K562 (cell line): ENCODE measurements around the gene PRPF38A. TPM values are rescaled to one million over a fixed set of nuclear protein-coding genes. Genes with fewer than 3 reads are reported as not detected.
A peak's percentile ranks its signal among the peaks of the same experiment; 100 is the strongest.

Experiments used
- AFF4 ChIP-seq: sonication (generic); formaldehyde crosslinking; IDR thresholded peaks from 2 replicates; pipeline ENCODE4 v1.8.0; 2023; ENCODE audit warnings: mild to moderate bottlenecking, missing genetic modification reagents
- BDP1 ChIP-seq: IDR thresholded peaks from 3 replicates; pipeline ENCODE4 v1.6.1; 2011; ENCODE audit not compliant: insufficient read length, insufficient read depth
- CREB5 ChIP-seq: fragments of 250-450 bp; sonication (Bioruptor Pico); IDR thresholded peaks from 2 replicates; pipeline ENCODE4 v1.5.0; 2020; ENCODE audit warnings: mild to moderate bottlenecking
- E2F4 ChIP-seq: sonication (generic); formaldehyde crosslinking; IDR thresholded peaks from 2 replicates; pipeline ENCODE4 v1.8.0; 2022; ENCODE audit warnings: mild to moderate bottlenecking, low read depth, missing genetic modification reagents
- KDM4B ChIP-seq, 2 experiments: fragments of 450-650 bp in 1 of 2; sonication (generic) in 1 of 2; IDR thresholded peaks; 2 replicates each; pipeline ENCODE4 v1.6.1; 2016 to 2017; ENCODE audit warnings: borderline replicate concordance in 2 of 2, antibody characterized with exemption in 1 of 2, low read depth in 1 of 2, mild to moderate bottlenecking in 1 of 2
- STAT6 ChIP-seq: sonication (generic); formaldehyde crosslinking; IDR thresholded peaks from 2 replicates; pipeline ENCODE4 v1.8.1; 2023; ENCODE audit warnings: mild to moderate bottlenecking, missing genetic modification reagents
- TEAD4 ChIP-seq, 2 experiments: sonication (generic) in 1 of 2; formaldehyde crosslinking in 1 of 2; IDR thresholded peaks; 2 replicates each; pipeline versions ENCODE4 v1.6.1 to v1.8.0; 2012 to 2022; ENCODE audit warnings: borderline replicate concordance in 1 of 2, inconsistent platforms in 1 of 2, low read length in 1 of 2, mild to moderate bottlenecking in 1 of 2, missing genetic modification reagents in 1 of 2
- ZBTB49 ChIP-seq: sonication (generic); formaldehyde crosslinking; IDR thresholded peaks from 2 replicates; pipeline ENCODE4 v1.8.0; 2022; ENCODE audit warnings: missing genetic modification reagents, mild to moderate bottlenecking, borderline replicate concordance
- ZNF384 ChIP-seq: IDR thresholded peaks from 2 replicates; pipeline ENCODE4 v1.6.1; 2012; ENCODE audit warnings: low read depth, low read length, improper control_type of control experiment
- polyA plus RNA-seq, 8 experiments: library from polyadenylated mRNA; depleted of rRNA in 4 of 8; stranded (reverse) in 5 of 8; unstranded in 3 of 8; fragments of >200 nt; fragmentation: Nextera tagmentation in 2 of 8; fragmentation: Illumina TruSeq in 1 of 8; extraction: Ambion mirVana in 2 of 8; extraction: Trizol in 1 of 8; gene quantifications; 2 replicates each; pipeline versions ENCODE4 v1.2.1 to v1.2.3, GENCODE V29; 2011 to 2014; ENCODE audit warnings: inconsistent platforms in 1 of 8, missing spikeins in 1 of 8
- total RNA-seq, 7 experiments: library from RNA; depleted of rRNA in 6 of 7; stranded (reverse); fragments of >200 nt in 6 of 7; fragmentation: Illumina TruSeq in 2 of 7; extraction: Trizol in 2 of 7; gene quantifications; 2 replicates each; pipeline versions ENCODE4 v1.2.1 to v1.2.3, GENCODE V29; 2011 to 2021; ENCODE audit warnings: low replicate concordance in 1 of 7
- TF ChIP-seq, protein P1 (sequence below): sonication (generic); formaldehyde crosslinking; IDR thresholded peaks from 2 replicates; pipeline ENCODE4 v1.8.0; 2022; ENCODE audit warnings: mild to moderate bottlenecking, missing genetic modification reagents, borderline replicate concordance

PRPF38A gene
- total and polyA plus RNA-seq, 9 of the 15 experiments (the other 6 are each of a cell fraction or from before 2014, with no cell fraction given) = 53.6 to 198 (median 89.2) TPM

DNA sequence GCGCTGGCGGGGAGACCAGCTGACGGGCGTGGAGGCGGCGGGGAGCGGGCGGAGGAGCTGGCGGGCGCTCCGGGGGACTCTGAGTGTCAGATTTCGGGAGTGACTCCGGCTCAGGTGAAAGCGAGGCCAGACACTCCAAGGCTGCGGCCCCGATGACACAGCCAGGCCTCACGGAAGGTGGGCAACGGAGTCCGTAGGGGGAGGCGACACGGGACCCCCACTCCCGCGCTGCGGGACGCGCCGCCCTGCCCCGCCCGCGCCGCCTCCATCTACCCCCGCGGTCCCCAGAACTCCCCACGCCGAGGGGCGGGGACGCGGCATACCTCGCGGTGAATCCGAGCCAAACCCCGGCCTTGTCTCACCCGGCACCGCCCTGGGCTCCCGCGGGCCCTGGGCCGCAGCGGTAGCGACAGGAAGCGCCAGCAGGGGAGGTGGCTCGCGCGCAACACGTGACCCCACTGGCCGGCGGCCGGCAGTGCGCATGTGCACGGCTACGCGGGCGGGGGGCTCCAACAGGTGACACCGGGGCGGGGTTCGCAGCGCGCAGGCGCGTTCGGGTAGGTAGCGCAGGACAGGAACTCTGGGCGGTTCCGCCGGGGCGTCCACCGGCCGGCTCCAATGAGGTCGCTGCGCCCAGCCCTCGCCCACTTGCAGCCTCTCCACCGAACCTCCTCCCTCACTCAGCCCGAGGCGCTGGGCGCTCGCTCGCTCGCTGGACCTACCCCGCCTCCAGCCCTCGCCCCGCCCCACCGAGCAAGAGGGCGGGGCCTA lies 38.5 kb upstream of the PRPF38A start, which contains the start of gene CC2D1B (continued):
- peak; percentile 90 for TF ChIP-seq ZBTB49 (CRISPR knock-in tag)
- TF ChIP-seq, protein P1, sequence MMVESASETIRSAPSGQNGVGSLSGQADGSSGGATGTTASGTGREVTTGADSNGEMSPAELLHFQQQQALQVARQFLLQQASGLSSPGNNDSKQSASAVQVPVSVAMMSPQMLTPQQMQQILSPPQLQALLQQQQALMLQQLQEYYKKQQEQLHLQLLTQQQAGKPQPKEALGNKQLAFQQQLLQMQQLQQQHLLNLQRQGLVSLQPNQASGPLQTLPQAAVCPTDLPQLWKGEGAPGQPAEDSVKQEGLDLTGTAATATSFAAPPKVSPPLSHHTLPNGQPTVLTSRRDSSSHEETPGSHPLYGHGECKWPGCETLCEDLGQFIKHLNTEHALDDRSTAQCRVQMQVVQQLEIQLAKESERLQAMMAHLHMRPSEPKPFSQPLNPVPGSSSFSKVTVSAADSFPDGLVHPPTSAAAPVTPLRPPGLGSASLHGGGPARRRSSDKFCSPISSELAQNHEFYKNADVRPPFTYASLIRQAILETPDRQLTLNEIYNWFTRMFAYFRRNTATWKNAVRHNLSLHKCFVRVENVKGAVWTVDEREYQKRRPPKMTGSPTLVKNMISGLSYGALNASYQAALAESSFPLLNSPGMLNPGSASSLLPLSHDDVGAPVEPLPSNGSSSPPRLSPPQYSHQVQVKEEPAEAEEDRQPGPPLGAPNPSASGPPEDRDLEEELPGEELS (CRISPR knock-in tag) = 0 out of 2 replicates have a peak, but pooled peaks have one; percentile 9
- peak; percentile 28; the same call in 1 of the 2 replicates for TF ChIP-seq ZNF384
- TF ChIP-seq KDM4B (IDR thresholded peaks at IDR 0.05; ENCODE audit: borderline replicate concordance in 2 of 2, low read depth in 1 of 2) = peak in 1 of 2 experiments; percentile 91; a peak in 1 of 4 replicates
- TF ChIP-seq TEAD4 (IDR thresholded peaks at IDR 0.05; ENCODE audit: low read length) = peak; percentile 31; the same call in 1 of the 2 replicates
- no peak for TF ChIP-seq TEAD4 (CRISPR knock-in tag; IDR thresholded peaks at IDR 0.05; ENCODE audit: borderline replicate concordance)
- TF ChIP-seq E2F4 (CRISPR knock-in tag) = 0 out of 2 replicates have a peak, but pooled peaks have one; percentile 75
- TF ChIP-seq CREB5 (CRISPR knock-in tag) = no peak
- TF ChIP-seq STAT6 = 0 out of 2 replicates have a peak, but pooled peaks have one; percentile 60
- TF ChIP-seq BDP1 = no peak
- TF ChIP-seq AFF4 (CRISPR knock-in tag) = peak; percentile 90; the same call in 1 of the 2 replicates
